HEK293 (cell line): ENCODE measurements around the gene SRSF6.
A peak's percentile ranks its signal among the peaks of the same experiment; 100 is the strongest.

Source experiments
- CTCF ChIA-PET: fragments of 350-600 bp; formaldehyde crosslinking; extraction: SDS; loops from one replicate; lab custom pipeline; 2021; ENCODE audit warnings: antibody characterized with exemption; lab: Yijun Ruan, JAX
- POLR2A ChIA-PET: fragments of 300-600 bp; formaldehyde crosslinking; extraction: SDS; loops from one replicate; lab custom pipeline; 2020; ENCODE audit warnings: antibody characterized with exemption, inconsistent platforms; lab: Yijun Ruan, JAX
- H3K27ac ChIP-seq: fragments of 200-500 bp; sonication (Bioruptor generic); 2 replicates; pipeline ENCODE4 v1.5.1; 2014; ENCODE audit warnings: low read depth, low read length, control low read depth, inconsistent platforms; ENCODE audit errors: extremely low read depth
- H3K36me3 ChIP-seq, 2 experiments: fragments of 200-500 bp in 1 of 2; sonication (Bioruptor generic) in 1 of 2; 1 replicate in 1 of 2; 2 replicates in 1 of 2; pipeline ENCODE4 v1.5.1; 2014 to 2017; ENCODE audit warnings: inconsistent platforms in 2 of 2, low read length in 2 of 2; ENCODE audit not compliant: control insufficient read depth in 2 of 2, insufficient read depth in 1 of 2
- H3K4me1 ChIP-seq: fragments of 200-500 bp; sonication (Bioruptor generic); 2 replicates; pipeline ENCODE4 v1.5.1; 2014; ENCODE audit warnings: mild to moderate bottlenecking, low read length, inconsistent platforms; ENCODE audit not compliant: control insufficient read depth, insufficient read depth
- H3K4me3 ChIP-seq: 2 replicates; pipeline ENCODE4 v1.5.1; 2011; ENCODE audit warnings: low read depth, mild to moderate bottlenecking, control low read depth, low read length, moderate library complexity
- H3K9me3 ChIP-seq: fragments of 200-500 bp; sonication (Bioruptor generic); 2 replicates; pipeline ENCODE4 v1.5.1; 2014; ENCODE audit warnings: low read depth, low read length, inconsistent platforms; ENCODE audit not compliant: control insufficient read depth, insufficient read depth
- HOXD13 ChIP-seq: sonication (generic); formaldehyde crosslinking; IDR thresholded peaks from 2 replicates; pipeline ENCODE4 v1.8.0; 2022; ENCODE audit warnings: missing genetic modification reagents, borderline replicate concordance
- ZNF394 ChIP-seq: fragments of 450-650 bp; formaldehyde crosslinking; IDR thresholded peaks from 2 replicates; pipeline ENCODE4 v1.5.1; 2016; ENCODE audit warnings: missing biosample characterization, missing genetic modification characterization, mild to moderate bottlenecking, moderate library complexity, borderline replicate concordance
- ZNF544 ChIP-seq: fragments of 450-650 bp; formaldehyde crosslinking; IDR thresholded peaks from 2 replicates; pipeline ENCODE4 v1.5.0; 2017; ENCODE audit warnings: missing biosample characterization, missing genetic modification characterization
- ZNF548 ChIP-seq: fragments of 450-650 bp; formaldehyde crosslinking; IDR thresholded peaks from 2 replicates; pipeline ENCODE4 v1.5.1; 2016; ENCODE audit warnings: missing biosample characterization, missing genetic modification characterization
- ZNF585B ChIP-seq: fragments of 450-650 bp; formaldehyde crosslinking; IDR thresholded peaks from 2 replicates; pipeline ENCODE4 v1.5.1; 2016; ENCODE audit warnings: missing biosample characterization, missing genetic modification characterization
- ZNF596 ChIP-seq: fragments of 450-650 bp; IDR thresholded peaks from 2 replicates; pipeline ENCODE4 v1.5.0; 2018; ENCODE audit warnings: missing biosample characterization, mild to moderate bottlenecking, missing genetic modification characterization, moderate library complexity
- TF ChIP-seq, protein P1 (sequence below): fragments of 450-650 bp; formaldehyde crosslinking; IDR thresholded peaks from 2 replicates; pipeline ENCODE4 v1.5.1; 2016; ENCODE audit warnings: missing biosample characterization, missing genetic modification characterization
- TF ChIP-seq, protein P2 (sequence below): IDR thresholded peaks from 2 replicates; pipeline ENCODE4 v1.6.1; 2011; ENCODE audit warnings: mild to moderate bottlenecking, low read depth, low read length, borderline replicate concordance
- TF ChIP-seq, protein P3 (sequence below): fragments of 450-650 bp; formaldehyde crosslinking; IDR thresholded peaks from 2 replicates; pipeline ENCODE4 v1.5.1; 2016; ENCODE audit warnings: missing biosample characterization, missing genetic modification characterization
- TF ChIP-seq, protein P4 (sequence below): fragments of 450-650 bp; formaldehyde crosslinking; IDR thresholded peaks from 2 replicates; pipeline ENCODE4 v1.5.1; 2017; ENCODE audit warnings: missing biosample characterization, mild to moderate bottlenecking, missing genetic modification characterization, moderate library complexity

The SRSF6 gene

DNA sequence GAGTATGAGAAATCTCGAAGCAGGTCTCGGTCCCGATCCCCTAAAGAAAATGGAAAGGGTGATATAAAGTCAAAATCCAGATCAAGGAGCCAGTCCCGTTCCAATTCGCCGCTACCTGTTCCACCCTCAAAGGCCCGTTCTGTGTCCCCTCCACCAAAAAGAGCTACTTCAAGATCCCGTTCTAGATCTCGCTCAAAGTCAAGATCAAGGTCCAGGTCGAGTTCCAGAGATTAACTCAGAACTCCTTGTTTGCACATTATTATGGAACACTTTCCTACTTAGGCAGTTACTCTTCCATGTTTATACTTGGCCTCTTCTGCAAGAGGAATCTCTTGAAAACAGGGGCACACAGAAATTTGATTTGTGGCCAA, 3.1 kb downstream of the SRSF6 start:
- Histone ChIP-seq H3K9me3 (no peaks in the 10 kb centered on the region), H3K36me3 (peaks cover 51 to 70% of the 10 kb centered on the region in 2 experiments), H3K27ac (no peak overlapping the region), H3K4me1 (no peaks in the 10 kb centered on the region), H3K4me3 (no peak overlapping the region)
- TF ChIP-seq ZNF585B (tag by site-specific recombination) (no peak), ZNF548 (tag by site-specific recombination) (no peak), ZNF596 (tag by site-specific recombination) (peak; percentile 51; the same call in 1 of the 2 replicates), ZNF544 (tag by site-specific recombination) (no peak)
- TF ChIP-seq, protein P1, sequence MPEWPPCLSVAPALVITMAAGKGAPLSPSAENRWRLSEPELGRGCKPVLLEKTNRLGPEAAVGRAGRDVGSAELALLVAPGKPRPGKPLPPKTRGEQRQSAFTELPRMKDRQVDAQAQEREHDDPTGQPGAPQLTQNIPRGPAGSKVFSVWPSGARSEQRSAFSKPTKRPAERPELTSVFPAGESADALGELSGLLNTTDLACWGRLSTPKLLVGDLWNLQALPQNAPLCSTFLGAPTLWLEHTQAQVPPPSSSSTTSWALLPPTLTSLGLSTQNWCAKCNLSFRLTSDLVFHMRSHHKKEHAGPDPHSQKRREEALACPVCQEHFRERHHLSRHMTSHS = no peak
- TF ChIP-seq, protein P2, sequence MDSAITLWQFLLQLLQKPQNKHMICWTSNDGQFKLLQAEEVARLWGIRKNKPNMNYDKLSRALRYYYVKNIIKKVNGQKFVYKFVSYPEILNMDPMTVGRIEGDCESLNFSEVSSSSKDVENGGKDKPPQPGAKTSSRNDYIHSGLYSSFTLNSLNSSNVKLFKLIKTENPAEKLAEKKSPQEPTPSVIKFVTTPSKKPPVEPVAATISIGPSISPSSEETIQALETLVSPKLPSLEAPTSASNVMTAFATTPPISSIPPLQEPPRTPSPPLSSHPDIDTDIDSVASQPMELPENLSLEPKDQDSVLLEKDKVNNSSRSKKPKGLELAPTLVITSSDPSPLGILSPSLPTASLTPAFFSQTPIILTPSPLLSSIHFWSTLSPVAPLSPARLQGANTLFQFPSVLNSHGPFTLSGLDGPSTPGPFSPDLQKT = no peak
- CTCF ChIA-PET = interaction anchor here (0.6 kb wide), 1 partner anchor 294 kb away, joined by 4 read pairs; no protein-coding TSS in a partner anchor
- POLR2A ChIA-PET = interaction anchor here (0.6 to 2.3 kb wide), 5 partner anchors 29 to 542 kb away, joined by 3 to 6 read pairs (median 4); no protein-coding TSS in a partner anchor

DNA sequence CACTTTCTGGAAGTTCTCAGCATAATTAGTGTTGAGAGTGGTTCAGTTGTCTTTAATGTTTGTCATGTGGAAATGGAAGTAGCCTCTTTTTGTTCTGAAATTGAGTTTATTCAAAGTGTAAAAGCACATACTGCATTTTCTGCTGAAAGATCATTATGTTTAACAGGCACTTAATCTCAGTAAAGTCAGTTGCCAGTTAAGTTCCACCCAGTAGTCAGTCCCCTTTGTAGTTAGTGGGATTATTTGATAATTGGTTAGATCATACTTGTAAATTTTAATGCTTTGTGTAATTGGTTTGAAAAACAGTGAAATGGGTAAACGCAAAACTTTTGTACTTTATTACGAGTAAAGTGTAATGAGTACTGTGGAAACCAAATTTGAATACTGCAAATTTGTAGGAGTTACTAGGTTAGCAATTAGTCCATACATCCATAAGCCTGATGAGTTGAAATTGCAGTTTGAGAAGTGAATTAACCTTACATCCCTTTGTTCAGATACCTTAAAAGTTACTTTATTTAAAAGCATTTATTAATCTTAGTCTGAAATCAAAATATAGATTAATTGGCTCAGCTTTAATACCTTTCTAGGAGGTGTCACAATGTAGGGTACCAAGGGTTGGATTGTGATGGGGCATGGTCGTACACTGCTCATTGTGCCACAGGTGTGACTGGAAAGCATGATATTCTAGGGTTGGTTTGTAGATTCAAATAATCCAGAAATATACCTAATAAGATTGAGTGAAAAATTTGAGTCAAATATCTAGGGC, 4.4 kb downstream of the SRSF6 start:
- ChIA-PET CTCF (no interaction called here), POLR2A (interaction anchor here (2.3 kb wide), 1 partner anchor 52 kb away, joined by 5 read pairs; no protein-coding TSS in a partner anchor)
- H3K4me1 ChIP-seq = no peaks in the 10 kb centered on the region
- no peak overlapping the region for H3K4me3 ChIP-seq
- H3K27ac ChIP-seq = no peak overlapping the region
- H3K9me3 ChIP-seq = no peaks in the 10 kb centered on the region
- H3K36me3 ChIP-seq = peaks cover 56 to 81% of the 10 kb centered on the region in 2 experiments
- no peak for TF ChIP-seq ZNF394 (tag by site-specific recombination)
- TF ChIP-seq, protein P3, sequence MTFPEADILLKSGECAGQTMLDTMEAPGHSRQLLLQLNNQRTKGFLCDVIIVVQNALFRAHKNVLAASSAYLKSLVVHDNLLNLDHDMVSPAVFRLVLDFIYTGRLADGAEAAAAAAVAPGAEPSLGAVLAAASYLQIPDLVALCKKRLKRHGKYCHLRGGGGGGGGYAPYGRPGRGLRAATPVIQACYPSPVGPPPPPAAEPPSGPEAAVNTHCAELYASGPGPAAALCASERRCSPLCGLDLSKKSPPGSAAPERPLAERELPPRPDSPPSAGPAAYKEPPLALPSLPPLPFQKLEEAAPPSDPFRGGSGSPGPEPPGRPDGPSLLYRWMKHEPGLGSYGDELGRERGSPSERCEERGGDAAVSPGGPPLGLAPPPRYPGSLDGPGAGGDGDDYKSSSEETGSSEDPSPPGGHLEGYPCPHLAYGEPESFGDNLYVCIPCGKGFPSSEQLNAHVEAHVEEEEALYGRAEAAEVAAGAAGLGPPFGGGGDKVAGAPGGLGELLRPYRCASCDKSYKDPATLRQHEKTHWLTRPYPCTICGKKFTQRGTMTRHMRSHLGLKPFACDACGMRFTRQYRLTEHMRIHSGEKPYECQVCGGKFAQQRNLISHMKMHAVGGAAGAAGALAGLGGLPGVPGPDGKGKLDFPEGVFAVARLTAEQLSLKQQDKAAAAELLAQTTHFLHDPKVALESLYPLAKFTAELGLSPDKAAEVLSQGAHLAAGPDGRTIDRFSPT (tag by site-specific recombination) = no peak

DNA sequence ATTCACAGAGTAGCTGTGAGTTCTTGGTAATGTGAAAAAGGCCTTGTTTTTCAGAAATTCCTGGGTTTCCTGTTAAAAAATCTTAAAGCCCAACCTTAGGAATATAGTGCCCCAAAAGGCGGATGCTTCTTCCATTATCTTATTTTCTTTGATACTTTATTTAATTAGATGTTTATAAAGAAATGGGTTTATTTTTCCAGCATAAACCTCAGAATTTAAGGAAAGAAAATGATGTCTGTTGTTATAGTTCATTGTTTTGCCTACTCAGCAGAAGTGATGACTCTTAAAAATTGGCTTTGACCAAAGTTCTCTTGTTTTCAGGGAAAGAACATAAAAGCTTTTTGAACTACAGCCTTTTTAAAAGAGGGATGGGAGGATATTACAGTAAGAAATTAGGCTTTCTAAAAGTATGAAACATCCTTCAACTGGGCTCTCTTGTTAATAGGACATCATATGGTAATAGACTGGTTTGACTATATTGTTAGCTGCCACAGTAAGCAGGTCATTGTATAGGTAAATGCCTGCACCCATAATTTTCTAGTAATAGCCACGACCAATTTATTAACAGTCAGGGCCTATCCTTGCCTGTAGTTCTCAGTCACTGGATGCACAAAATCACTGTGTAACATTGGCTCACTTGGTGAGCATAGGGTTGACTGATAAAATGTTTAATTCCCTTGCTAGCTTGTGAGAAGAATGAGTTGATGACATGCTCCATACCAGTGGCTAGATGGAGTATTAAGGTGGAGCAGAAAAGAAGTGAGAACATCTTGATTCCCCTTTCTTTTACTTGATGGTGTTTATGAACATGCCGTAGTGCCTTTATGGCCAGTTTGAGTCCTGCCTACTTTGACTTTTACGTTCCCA, 5.2 kb downstream of the SRSF6 start:
- Histone ChIP-seq H3K9me3 (no peaks in the 10 kb centered on the region), H3K27ac (no peak overlapping the region), H3K36me3 (peaks cover 56 to 81% of the 10 kb centered on the region in 2 experiments), H3K4me3 (no peak overlapping the region), H3K4me1 (no peaks in the 10 kb centered on the region)
- CTCF ChIA-PET = interaction anchor here (0.6 kb wide), 1 partner anchor 54 kb away, joined by 3 read pairs; no protein-coding TSS in a partner anchor
- TF ChIP-seq HOXD13 = no peak
- TF ChIP-seq, protein P4, sequence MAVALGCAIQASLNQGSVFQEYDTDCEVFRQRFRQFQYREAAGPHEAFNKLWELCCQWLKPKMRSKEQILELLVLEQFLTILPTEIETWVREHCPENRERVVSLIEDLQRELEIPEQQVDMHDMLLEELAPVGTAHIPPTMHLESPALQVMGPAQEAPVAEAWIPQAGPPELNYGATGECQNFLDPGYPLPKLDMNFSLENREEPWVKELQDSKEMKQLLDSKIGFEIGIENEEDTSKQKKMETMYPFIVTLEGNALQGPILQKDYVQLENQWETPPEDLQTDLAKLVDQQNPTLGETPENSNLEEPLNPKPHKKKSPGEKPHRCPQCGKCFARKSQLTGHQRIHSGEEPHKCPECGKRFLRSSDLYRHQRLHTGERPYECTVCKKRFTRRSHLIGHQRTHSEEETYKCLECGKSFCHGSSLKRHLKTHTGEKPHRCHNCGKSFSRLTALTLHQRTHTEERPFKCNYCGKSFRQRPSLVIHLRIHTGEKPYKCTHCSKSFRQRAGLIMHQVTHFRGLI (tag by site-specific recombination) = peak; percentile 41; the same call in 1 of the 2 replicates
- POLR2A ChIA-PET = no interaction called here
